GM18508 (cell line): ENCODE measurements around the gene ZNF546.
"Not testable (repeated sequence)": the region's sequence is repeated elsewhere in the genome, so short reads cannot be mapped to it uniquely, and the experiment has no call there.

Experiments
- ATAC-seq: cut with Tn5 transposase; IDR thresholded peaks from one replicate; pipeline ENCODE4 v1.9.1; 2021; ENCODE audit warnings: moderate number of reproducible peaks; ENCODE audit not compliant: insufficient read depth, unreplicated experiment

The ZNF546 gene

DNA sequence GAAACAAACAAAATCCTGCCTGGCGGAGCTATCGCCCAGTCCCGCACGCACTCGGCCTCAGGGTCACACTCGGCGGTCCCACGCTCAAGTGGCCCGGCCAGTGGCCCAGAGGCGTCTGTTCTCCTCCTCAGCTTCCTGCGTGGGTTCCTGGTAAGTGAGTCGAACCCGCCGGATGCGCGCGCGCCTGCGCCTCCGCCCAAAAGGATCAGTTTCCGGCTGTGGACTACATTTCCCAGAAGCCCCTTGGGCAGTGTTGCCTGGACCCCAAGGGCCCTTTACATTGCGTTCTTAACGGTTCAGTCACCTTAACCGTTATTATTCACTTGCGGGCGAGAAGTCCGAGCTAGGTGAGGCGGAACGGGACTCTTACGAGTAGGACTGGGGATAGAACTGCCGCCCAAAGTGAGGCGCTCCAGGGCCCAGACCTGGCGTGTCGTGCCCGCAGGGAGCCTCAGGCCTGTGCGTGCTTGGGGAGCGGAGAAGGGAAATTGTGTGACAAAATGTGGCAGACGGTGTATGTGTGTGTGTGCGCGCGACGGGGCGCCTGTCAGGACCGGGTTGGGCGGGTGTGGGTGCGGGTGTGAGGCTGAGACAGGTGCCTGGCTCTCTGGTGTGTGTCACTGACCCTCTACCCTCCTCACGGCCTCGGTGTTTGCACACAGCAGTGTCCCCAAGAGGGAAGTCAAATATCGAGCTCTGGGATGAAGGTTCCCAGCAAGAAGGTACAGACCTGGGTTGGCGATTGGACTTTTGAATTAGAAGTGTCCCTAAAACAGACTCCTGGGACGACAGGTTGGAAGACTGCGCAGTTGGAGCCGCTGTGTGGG is at the start of gene ZNF546:
TSS of gene ZNF546 (plus strand) at position 250 of the 827 bp plus-strand sequence. CDS start 1,267 bp downstream, outside the sequence.
- no peak for ATAC-seq

DNA sequence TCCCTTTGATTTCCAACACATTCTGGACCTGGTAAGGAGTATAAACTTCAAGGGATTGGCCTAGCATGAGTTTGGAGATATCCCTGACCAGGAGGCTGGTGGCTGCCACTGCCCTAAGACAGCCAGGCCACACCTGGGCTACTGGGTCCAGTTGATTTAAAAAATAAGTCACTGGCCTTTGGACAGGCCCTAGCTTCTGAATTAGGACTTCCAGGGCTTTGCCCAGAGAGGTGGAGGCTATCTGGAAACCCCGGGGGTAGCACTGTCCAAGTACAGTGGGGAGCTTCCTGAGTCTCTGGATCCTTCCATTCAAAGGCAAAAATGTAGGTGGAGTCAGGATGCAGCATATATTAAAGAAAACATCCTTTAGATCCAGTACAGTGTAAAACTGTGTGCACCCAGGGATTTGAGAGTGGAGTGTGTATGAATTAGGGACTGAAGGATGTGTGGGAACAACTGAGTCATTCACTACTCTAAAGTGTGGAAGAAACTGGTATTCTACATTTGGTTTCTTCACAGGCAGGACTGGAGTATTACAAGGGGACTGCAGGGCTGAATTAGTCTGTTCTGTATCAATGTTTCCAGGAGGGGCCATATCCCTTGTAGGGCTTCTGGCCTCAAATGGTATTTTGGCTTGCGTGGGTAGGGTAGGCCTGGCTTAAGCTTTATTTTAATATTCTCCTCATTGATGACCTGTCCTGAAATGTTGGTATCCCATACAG is 47.7 kb upstream of the ZNF546 start:
- no peak for ATAC-seq

DNA sequence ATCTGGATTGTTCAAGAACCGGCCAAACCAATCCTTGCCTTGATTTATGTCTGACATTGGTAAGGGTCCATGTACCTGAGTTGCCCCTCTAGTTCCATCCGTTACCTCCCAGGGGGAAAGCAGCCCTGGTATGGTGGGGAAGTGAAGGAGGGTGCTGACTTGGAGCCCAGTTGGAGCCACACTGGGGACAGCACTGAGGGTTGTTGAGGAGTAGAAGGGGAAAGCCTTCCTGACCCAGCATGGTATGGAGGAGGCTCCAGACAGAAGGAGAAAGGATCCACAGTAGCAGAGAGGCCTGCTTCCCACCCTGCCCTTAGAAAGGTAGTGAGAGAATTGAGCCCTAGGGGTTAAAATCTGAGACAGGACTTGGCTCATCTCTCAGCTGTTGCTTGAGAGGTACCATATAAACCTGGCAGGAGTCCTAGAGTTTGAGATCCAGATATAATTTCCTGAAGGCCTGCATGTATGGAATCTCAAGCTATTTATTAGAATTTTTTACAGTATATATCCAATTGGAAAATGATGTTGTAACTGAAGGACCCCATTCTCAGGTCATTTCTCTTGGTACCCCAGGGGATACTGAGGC is 45.7 kb upstream of the ZNF546 start:
- no peak for ATAC-seq

DNA sequence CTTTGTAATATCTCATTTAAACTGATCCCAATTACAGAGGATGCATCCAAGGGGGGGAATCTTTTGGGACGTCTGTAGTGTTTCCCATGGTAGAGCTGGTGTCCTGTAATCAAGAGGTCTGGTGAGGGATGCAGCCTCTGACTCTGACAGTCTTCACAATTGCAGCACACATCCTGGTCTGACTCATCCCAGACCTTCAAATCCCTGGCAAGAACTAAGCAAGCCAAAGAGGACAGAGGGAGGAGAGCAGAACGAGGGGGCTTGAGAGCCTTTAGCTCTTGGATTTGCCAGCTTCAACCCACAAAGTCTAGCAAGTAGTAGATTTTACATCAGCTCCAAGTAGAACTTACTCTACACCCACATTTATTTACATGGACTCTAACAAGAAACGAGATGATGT is 45.2 kb upstream of the ZNF546 start:
- no peak for ATAC-seq

DNA sequence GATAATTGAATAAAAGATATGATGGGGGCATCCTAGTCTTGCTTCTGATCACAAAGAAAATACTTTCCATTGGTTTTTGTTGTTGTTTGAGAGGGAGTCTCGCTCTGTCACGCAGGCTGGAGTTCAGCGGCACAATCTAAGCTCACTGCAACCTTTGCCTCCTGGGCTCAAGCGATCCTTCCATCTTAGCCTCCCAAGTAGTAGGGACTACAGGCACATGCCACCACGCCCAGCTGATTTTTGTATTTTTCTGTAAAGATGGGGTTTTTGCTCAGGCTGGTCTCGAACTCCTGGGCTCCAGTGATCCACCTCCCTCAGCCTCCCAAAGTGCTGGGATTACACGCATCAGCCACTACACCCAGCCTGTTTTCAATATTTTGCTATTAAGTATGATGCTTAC is 42.9 kb upstream of the ZNF546 start:
- no peak for ATAC-seq

DNA sequence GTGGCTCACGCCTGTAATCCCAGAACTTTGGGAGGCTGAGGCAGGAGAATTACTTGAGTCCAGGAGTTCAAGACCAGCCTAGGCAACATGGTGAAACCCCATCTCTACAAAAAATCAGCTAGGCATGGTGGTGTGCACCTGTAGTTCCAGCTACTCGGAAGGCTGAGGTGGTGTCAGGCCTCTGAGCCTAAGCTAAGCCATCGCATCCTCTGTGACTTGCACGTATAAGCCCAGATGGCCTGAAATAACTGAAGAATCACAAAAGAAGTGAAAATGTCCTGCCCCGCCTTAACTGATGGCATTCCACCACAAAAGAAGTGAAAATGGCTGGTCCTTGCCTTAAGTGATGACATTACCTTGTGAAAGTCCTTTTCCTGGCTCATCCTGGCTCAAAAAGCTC is 39.0 kb upstream of the ZNF546 start:
- ATAC-seq: not testable (repeated sequence)

DNA sequence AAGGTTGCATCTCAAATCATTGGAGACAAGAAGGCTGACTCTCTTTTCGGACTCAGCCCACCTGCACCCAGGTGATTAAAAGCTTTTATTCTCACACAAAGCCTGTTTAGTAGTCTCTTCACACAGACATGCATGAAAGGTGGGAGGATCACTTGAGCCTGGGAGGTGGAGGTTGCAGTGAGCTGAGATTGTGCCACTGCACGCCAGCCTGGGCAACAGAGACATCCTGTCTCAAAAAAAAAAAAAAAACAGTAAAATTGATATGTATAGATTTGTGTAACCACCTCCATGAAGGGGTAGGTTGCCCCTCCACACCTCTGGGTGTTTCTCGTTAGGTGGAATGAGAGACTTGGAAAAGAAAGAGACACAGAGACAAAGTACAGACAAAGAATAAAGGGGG is 37.9 kb upstream of the ZNF546 start:
- not testable (repeated sequence) for ATAC-seq

DNA sequence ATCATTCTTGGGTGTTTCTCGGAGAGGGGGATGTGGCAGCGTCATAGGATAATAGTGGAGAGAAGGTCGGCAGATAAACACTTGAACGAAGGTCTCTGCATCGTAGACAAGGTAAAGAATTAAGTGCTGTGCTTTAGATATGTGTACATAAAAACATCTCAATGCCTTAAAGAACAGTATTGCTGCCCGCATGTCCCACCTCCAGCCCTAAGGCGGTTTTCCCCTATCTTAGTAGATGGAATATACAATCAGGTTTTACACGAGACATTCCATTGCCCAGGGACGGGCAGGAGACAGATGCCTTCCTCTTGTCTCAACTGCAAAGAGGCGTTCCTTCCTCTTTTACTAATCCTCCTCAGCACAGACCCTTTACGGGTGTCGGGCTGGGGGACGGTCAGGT is 37.5 kb upstream of the ZNF546 start:
- ATAC-seq: not testable (repeated sequence)

DNA sequence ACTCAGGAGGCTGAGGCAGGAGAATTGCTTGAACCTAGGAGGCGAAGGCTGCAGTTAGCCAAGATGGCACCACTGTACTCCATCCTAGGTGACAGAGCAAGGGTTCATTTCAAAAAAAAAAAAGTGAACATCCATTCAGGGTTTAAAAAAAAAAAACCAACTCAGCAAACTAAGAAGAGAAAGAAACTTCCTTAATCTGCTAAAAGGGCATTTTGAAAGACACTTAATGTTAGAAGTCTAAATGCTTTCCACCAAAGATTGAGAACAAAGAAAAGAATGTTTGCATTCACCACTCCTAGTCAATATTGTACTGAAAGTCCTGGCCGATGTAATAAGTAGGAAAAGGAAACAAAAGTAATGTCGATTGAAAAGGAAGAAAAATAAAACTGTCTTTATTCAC is 33.0 kb upstream of the ZNF546 start:
- ATAC-seq: no peak

DNA sequence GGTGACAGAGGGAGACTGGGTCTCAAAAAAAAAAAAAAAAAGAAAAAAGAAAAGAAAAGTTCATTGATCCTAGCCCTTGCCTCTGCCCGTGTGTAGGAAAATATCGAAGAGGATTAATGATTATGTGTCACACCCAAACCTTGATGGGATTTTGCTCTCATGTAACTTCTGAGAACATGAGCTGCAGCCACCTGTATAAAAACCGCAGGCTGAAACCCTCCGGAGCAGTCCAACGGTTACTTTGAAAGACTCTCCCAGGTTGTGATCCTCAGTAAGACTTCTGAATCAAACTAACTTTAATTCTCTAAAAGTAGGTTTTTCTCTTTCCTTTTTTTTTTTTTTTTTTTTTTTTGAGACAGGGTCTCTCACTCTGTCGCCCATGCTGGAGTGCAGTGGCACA is 30.2 kb upstream of the ZNF546 start:
- ATAC-seq: no peak

DNA sequence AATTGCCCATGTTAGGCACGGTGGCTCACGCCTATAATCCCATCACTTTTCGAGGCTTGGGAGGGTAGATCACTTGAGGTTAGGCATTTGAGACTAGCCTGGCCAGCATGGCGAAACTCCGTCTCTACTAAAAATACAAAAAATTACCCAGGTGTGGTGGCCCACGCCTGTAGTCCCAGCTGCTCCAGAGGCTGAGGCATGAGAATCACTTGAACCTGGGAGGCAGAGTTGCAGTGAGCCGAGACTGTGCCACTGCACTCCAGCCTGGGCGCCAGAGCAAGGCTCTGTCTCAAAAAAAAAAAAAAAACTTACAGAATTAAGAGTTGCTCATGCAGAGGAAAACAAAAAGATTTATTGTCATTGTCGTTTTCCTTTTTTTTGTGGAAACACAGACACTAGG is 29.3 kb upstream of the ZNF546 start:
- no peak for ATAC-seq

DNA sequence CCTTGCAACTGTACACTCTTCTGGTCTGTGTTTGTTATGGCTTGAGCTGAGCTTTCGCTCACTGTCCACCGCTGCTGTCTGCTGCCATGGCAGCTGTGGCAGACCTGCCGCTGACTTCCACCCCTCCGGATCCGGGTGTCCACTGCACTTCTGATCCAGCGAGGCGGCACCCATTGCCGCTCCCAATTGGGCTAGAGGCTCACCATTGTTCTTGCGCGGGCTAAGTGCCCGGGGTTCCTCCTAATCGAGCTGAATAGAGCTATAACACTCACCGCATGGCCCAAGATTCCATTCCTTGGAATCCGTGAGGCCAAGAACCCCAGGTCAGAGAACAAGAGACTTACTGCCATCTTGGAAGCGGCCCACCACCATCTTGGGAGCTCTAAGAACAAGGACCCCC is 28.1 kb upstream of the ZNF546 start:
- no peak for ATAC-seq

DNA sequence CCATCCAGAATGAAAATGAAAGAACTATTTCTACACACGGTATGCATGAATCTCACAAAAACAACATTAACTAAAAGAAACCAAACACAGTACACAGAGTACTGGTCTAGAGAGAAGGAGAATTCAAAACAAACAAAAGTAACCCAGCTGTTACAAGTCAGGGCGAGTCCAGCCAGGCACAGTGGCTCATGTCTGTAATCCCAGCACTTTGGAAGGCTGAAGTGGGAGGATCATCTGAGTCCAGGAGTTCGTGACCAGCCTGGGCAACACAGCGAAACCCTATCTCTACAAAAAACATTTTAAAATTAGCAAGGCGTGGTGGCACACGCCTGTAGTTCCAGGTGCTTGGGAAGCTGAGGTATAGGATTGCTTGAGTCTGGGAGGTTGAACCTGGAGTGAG is 27.6 kb upstream of the ZNF546 start:
- ATAC-seq: no peak

DNA sequence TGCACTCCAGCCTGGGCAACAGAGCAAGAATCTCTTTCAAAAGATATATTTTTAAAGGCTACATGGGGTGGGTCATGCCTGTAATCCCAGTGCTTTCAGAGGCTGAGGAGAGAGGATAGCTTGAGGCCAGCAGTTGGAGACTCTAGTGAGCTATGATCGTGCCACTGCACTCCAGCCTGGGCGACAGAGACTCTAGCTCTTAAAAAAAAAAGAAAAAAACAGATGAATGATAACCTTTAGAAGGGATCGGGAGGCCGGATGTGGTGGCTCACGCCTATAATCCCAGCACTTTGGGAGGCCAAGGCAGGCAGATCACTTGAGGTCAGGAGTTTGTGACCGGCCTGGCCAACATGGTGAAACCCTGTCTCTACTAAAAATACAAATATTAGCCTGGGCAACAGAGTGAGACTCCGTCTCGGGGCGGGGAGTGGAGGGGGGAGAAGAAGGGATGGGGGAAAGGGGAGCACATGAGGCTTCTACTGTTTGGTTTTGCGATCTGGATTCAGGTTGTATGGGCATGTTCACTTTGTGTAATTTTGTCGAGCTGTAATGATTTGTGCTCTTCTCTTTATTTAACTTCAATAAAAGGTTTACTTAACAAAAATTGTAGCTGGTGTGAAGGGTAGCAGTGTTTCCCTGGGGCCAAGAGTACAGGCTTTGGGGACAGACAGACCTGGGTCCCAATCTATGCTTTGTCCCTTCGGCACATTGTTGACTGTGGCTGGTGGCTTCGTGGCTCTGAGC is 27.0 kb upstream of the ZNF546 start:
- ATAC-seq: no peak

DNA sequence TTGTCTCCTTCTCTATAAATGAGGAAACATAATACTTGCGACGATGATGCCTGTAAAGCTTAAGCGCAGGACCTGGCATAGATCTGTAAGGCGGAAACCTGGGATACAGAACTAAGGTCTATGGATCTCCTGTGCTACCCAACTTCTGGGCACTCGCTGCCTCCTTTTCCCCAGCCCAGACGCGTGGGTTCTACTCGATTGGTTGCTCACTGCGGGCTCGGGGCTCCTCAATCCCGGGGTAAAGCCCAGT is 26.5 kb upstream of the ZNF546 start:
- ATAC-seq: no peak

DNA sequence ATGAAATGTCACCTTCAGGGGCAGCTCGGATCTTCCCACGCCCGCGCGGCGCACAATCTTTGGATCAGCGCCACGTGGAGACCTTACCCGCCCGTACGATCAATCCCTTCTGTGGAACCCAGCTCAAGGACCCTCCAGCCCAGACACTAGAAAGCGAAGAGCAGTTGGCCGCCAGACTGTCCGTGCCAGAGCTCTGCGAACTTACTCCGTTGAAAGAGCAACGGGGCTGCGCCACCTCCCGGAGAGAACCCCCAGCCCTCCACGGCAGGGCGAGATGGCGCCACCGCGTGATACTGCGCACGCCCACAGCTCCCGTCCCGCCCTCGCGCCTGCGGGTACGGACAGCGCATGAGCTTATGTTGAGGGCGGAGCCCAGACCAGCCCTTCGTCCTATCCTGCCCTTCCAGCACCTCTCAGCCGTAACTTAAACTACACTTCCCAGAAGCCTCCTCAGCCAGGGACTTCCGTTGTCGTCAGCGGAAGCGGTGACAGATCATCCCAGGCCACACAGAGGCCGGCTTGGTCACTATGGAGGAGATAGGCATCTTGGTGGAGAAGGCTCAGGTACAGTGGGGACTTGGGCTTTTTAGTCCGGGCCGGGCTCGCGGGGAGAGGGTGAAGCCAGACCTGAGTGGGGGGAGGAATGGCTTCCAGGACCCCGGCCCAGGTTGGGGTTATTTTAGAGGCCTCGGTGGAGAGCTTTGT is 26.0 kb upstream of the ZNF546 start, which contains the start of gene PSMC4:
TSS of gene PSMC4 (plus strand) at position 491 of the 705 bp plus-strand sequence. CDS start at position 529, 38 bp downstream.
- ATAC-seq: peak; percentile 83

DNA sequence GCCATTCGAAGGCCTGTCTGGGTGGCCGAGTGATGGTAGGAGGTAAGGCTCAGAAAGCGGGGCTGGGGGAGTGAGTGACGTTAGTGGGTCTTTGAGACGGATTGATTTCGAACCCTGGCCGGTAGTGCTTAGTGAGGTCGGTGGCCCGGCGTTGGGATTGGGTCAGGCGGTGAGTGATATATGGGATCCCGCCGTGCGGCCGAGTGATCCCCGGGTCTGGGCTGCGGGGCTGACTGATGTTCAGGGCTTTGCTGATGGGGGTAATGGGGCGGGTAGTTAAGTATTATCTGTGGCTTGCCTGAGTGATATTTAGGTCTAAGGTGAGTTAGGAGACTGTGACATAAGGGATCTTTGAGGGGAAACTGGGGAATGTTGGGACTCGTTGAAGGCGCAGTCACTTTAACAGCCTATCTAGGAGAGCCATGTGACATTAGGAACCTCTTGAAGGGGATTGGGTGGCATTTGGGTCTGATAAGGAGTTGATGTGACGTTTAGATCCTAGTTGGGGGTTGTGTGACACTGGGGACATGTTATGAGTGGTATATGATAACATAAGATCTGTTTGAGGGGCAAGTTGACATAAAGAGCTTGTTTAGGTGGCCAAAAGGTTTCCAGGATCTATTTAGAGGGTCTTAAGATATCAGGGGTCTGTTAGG is 25.4 kb upstream of the ZNF546 start:
- no peak for ATAC-seq

DNA sequence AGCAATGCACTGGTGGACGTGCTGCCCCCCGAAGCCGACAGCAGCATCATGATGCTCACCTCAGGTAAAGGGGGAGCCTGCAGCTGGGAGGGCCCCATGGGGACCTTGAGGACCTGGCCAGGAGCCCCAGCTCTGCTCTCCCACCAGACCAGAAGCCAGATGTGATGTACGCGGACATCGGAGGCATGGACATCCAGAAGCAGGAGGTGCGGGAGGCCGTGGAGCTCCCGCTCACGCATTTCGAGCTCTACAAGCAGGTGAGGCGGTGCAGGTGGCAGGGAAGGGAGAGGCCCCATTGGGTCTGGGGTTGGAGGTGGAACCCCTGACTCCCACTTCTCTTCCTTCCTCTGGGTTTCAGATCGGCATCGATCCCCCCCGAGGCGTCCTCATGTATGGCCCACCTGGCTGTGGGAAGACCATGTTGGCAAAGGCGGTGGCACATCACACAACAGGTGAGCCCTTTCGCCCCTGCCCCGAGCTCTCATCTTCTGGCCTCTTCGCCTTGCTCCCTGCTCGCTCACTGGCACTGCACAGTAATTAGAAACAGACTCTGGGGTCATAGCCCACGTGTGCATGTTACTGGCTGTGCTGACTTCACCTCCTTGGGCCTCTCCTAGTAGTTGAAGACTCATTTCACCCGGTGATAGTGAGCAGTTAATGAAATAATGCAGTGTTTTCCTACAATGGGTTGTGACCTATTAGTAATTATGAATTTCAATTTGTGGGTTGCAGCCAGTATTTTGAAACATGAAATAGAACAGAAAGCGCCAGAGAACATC is 22.3 kb upstream of the ZNF546 start:
- ATAC-seq: no peak

DNA sequence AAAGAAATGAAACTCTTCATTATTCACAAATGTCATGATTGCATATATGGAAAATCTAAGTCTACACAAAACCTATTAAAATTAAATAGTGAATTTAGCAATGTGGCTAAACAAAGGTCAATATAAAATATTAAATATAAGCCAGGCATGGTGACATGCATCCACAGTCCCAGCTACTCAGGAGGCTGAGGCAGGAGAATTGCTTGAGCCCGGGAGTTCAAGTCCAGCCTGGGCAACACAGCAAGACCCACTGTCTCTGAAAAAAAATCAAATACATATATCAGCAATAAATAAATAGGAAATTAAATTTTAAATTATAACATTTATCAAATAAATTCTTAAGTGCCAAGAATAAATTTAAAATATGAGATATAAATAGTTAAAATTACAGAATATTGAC is 14.0 kb upstream of the ZNF546 start:
- ATAC-seq: no peak
